C4-2B (cell line): ENCODE data around the gene ACTBL2.

Experiments used
- H3K27ac ChIP-seq: fragments of 450-650 bp; 2 replicates; pipeline ENCODE4 v1.5.1; 2017
- CTCF ChIP-seq: fragments of 450-650 bp; conservative IDR thresholded peaks from 2 replicates; pipeline ENCODE4 v1.5.1; 2017; ENCODE audit warnings: mild to moderate bottlenecking
- ZFX ChIP-seq: fragments of 450-650 bp; IDR thresholded peaks from 2 replicates; pipeline ENCODE4 v1.6.1; 2017

ACTBL2 gene

GRCh38 chr5:57453728-57454127 is 28.9 kb downstream of the ACTBL2 start:
- H3K27ac ChIP-seq, result no peak overlapping the region
- no peak for TF ChIP-seq CTCF
- TF ChIP-seq ZFX, result no peak

- H3K27ac ChIP-seq, result no peak overlapping the region
- no peak for TF ChIP-seq CTCF
- TF ChIP-seq ZFX, result no peak
Observed at GRCh38 chr5:57452885-57453284, 29.7 kb downstream of the ACTBL2 start.

- H3K27ac ChIP-seq, result no peak overlapping the region
Observed at GRCh38 chr5:57450991-57451876, 31.4 kb downstream of the ACTBL2 start.

GRCh38 chr5:57448751-57449150 is 33.9 kb downstream of the ACTBL2 start:
- H3K27ac ChIP-seq, result no peak overlapping the region
- no peak for TF ChIP-seq ZFX
- TF ChIP-seq CTCF, result no peak

More at GRCh38 chr5:57450991-57451876, 31.4 kb downstream of the ACTBL2 start:
- TF ChIP-seq ZFX (no peak), CTCF (no peak)

- no peak overlapping the region for H3K27ac ChIP-seq
- no peak for TF ChIP-seq CTCF
- TF ChIP-seq ZFX, result no peak
Observed at GRCh38 chr5:57448287-57448686, 34.3 kb downstream of the ACTBL2 start.

- H3K27ac ChIP-seq, result no peak overlapping the region
- TF ChIP-seq ZFX, result no peak
- TF ChIP-seq CTCF, result no peak
Observed at GRCh38 chr5:57447658-57448057, 35.0 kb downstream of the ACTBL2 start.

- H3K27ac ChIP-seq, result no peak overlapping the region
- TF ChIP-seq ZFX (no peak), CTCF (no peak)
Observed at GRCh38 chr5:57446966-57447365, 35.6 kb downstream of the ACTBL2 start.
